Measurements from ENCODE around the gene MYOZ1.

DNA sequence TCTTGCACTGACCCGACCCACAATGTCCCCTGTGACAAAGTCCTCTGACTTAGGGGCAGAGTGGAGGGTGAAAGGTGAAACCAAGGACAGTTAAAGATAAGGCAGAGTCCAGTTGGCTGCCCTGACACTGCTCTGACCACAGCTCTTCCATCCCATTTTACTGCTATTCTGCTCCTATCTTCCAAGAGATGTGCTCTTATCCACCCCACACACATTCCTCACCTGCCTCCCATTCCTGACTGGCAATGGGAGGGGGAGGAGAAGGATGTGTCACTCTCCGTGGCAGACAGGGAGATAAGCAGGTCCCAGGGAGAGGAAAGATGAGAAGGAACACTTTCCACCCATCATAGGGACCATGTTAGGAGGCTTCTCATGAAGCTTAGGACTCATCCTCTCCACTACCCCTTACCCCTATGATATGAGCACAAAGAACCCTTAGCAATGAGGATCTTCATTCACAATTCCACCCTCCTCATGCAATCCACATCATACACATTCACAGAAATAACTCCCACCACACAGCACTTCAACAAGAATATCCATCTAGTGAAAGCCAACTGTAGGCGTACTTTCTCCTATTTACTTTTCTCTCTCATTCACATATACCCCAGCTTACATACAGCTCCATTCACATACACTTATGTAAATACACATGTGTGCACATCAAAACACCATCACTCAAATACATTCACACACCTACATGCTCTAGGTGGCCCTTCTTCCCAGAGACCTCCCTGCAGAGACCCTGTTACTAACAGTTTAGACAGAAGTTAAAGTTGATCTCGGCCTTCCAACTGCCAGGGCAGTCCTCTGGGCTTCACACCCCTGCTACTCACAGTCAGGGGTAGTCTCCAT, 7.9 kb upstream of the MYOZ1 start:
- TF ChIP-seq, protein P1, sequence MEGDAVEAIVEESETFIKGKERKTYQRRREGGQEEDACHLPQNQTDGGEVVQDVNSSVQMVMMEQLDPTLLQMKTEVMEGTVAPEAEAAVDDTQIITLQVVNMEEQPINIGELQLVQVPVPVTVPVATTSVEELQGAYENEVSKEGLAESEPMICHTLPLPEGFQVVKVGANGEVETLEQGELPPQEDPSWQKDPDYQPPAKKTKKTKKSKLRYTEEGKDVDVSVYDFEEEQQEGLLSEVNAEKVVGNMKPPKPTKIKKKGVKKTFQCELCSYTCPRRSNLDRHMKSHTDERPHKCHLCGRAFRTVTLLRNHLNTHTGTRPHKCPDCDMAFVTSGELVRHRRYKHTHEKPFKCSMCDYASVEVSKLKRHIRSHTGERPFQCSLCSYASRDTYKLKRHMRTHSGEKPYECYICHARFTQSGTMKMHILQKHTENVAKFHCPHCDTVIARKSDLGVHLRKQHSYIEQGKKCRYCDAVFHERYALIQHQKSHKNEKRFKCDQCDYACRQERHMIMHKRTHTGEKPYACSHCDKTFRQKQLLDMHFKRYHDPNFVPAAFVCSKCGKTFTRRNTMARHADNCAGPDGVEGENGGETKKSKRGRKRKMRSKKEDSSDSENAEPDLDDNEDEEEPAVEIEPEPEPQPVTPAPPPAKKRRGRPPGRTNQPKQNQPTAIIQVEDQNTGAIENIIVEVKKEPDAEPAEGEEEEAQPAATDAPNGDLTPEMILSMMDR (IDR thresholded peaks at IDR 0.05 in 4 of 5, conservative IDR thresholded peaks at IDR 0.05 in 1 of 5), result no peak
- TF ChIP-seq POLR2A (IDR thresholded peaks at IDR 0.05), result no peak
